ENCODE measurements around the gene FAM241B. TPM values are rescaled to one million over a fixed set of nuclear protein-coding genes. Genes with fewer than 3 reads are reported as not detected.

Gene FAM241B
- total RNA-seq, 1 donor from 2014 or later: 2.6 TPM

DNA sequence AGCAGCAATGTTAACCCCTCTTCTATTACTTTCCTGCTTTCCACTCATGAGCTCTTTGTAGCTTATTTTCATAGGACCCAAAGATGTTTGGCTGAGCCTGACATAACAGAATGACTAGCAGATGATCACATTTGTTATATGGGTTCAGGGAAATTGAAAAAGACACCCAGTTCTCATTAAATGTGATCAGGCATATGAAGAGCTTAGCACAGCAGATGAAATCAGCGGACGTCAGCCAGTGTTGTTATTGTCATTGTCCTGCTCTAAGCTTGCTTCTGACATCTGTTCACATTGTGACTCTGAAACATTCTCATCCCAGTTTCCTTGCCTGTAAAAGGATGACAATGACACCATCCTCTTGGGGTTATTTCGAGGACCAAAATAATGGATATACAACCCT, 43.5 kb downstream of the FAM241B start:
- Mint-ChIP-seq H3K4me3 (no peak overlapping the region), H3K27me3 (ENCODE audit: insufficient read depth, low read depth) (peaks cover 6% of the 10 kb centered on the region), H3K4me1 (peaks cover 17% of the 10 kb centered on the region), H3K36me3 (no peaks in the 10 kb centered on the region), H3K9me3 (peaks cover 5% of the 10 kb centered on the region), H3K27ac (no peak overlapping the region)
- H3K9me3 ChIP-seq (ENCODE audit: low read depth): no peaks in the 10 kb centered on the region
- no peak overlapping the region for H3K27ac ChIP-seq
- H3F3A ChIP-seq (ENCODE audit: low read depth): no peaks in the 10 kb centered on the region
- no peaks in the 10 kb centered on the region for H3K36me3 ChIP-seq
- TF ChIP-seq, protein P1, sequence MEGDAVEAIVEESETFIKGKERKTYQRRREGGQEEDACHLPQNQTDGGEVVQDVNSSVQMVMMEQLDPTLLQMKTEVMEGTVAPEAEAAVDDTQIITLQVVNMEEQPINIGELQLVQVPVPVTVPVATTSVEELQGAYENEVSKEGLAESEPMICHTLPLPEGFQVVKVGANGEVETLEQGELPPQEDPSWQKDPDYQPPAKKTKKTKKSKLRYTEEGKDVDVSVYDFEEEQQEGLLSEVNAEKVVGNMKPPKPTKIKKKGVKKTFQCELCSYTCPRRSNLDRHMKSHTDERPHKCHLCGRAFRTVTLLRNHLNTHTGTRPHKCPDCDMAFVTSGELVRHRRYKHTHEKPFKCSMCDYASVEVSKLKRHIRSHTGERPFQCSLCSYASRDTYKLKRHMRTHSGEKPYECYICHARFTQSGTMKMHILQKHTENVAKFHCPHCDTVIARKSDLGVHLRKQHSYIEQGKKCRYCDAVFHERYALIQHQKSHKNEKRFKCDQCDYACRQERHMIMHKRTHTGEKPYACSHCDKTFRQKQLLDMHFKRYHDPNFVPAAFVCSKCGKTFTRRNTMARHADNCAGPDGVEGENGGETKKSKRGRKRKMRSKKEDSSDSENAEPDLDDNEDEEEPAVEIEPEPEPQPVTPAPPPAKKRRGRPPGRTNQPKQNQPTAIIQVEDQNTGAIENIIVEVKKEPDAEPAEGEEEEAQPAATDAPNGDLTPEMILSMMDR (IDR thresholded peaks at IDR 0.05): no peak
- TF ChIP-seq EZH2 (IDR thresholded peaks at IDR 0.05) (no peak), EZH2phosphoT487 (IDR thresholded peaks at IDR 0.05) (no peak)
- no peaks in the 10 kb centered on the region for H3K27me3 ChIP-seq
- H3K79me2 ChIP-seq (ENCODE audit: low read depth): no peaks in the 10 kb centered on the region
- H4K20me1 ChIP-seq (ENCODE audit: low read depth): no peaks in the 10 kb centered on the region
- H2AFZ ChIP-seq (replicated peaks): no peak overlapping the region
- H3K4me2 ChIP-seq: no peak overlapping the region
- H3K4me3 ChIP-seq: no peak overlapping the region
- no peak overlapping the region for H3K9ac ChIP-seq
- H3K4me1 ChIP-seq: peaks cover 15% of the 10 kb centered on the region
- DNase-seq (ENCODE audit: low spot score): no peak

DNA sequence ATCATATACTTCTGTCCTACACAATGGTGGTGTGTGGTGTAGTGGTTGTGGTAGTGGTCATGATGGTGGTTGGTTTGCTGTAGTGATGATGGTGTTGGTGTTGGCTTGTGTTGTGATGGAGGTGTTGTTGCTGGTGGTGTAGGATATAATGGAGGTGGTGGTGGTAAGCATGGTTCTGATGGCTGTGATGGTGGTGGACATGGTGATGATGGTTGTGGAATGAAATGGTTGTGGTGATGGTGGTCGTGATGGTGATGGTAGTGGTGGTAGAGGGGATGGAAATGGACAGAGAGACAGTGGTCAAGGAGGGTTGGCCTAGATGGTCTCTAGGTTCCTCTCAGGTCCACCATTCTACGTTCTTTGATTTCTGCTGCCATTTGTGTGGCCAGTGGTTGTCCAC, 44.7 kb downstream of the FAM241B start:
- H3K9me3 ChIP-seq (ENCODE audit: low read depth): no peaks in the 10 kb centered on the region
- H3K4me3 ChIP-seq: no peak overlapping the region
- no peaks in the 10 kb centered on the region for H3K27me3 ChIP-seq
- Mint-ChIP-seq H3K27ac (no peak overlapping the region), H3K9me3 (peaks cover 2% of the 10 kb centered on the region), H3K4me3 (no peak overlapping the region), H3K27me3 (ENCODE audit: insufficient read depth, low read depth) (peaks cover 8% of the 10 kb centered on the region), H3K4me1 (peaks cover 5% of the 10 kb centered on the region), H3K36me3 (no peaks in the 10 kb centered on the region)
- no peaks in the 10 kb centered on the region for H3K36me3 ChIP-seq
- DNase-seq (ENCODE audit: low spot score): no peak
- H3K79me2 ChIP-seq (ENCODE audit: low read depth): no peaks in the 10 kb centered on the region
- no peak for TF ChIP-seq EZH2 (IDR thresholded peaks at IDR 0.05)
- TF ChIP-seq EZH2phosphoT487 (IDR thresholded peaks at IDR 0.05): no peak
- TF ChIP-seq, protein P1 (IDR thresholded peaks at IDR 0.05): no peak
- no peak overlapping the region for H3K4me2 ChIP-seq
- no peaks in the 10 kb centered on the region for H3F3A ChIP-seq (ENCODE audit: low read depth)
- no peak overlapping the region for H3K9ac ChIP-seq
- H3K4me1 ChIP-seq: peaks cover 10% of the 10 kb centered on the region
- H2AFZ ChIP-seq (replicated peaks): no peak overlapping the region
- H3K27ac ChIP-seq: no peak overlapping the region
- no peaks in the 10 kb centered on the region for H4K20me1 ChIP-seq (ENCODE audit: low read depth)

DNA sequence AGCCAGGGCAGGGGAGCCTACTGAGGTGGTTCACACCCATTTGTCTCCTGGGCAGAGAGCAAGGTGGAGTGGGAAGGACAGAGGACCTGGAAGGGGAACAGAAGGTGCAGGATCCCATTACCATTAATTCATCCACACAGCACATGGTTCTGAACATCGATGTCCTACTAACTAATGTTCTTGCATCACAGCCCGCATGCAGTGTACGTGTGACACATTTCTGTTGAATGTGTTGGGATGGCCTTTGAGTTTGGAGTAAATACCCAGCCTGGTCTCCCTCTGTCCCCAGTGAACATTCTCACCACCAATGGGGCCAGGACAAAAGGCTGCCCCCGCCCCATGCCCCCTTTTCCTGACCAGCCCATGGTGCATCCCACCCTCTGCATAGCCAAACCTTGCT, 46.3 kb downstream of the FAM241B start:
- H3K36me3 Mint-ChIP-seq: no peaks in the 10 kb centered on the region
- TF ChIP-seq EZH2phosphoT487 (IDR thresholded peaks at IDR 0.05) (no peak), EZH2 (IDR thresholded peaks at IDR 0.05) (no peak)
- TF ChIP-seq, protein P1 (IDR thresholded peaks at IDR 0.05): no peak

More for the DNA sequence above, 46.3 kb downstream of the FAM241B start:
- DNase-seq (ENCODE audit: low spot score): no peak
- no peaks in the 10 kb centered on the region for H3K79me2 ChIP-seq (ENCODE audit: low read depth)
- H3K9me3 ChIP-seq (ENCODE audit: low read depth): no peaks in the 10 kb centered on the region
- H2AFZ ChIP-seq (replicated peaks): no peak overlapping the region
- peaks cover 9% of the 10 kb centered on the region for H3K4me1 ChIP-seq
- no peak overlapping the region for H3K4me3 ChIP-seq
- Mint-ChIP-seq H3K27me3 (ENCODE audit: insufficient read depth, low read depth) (peaks cover 8% of the 10 kb centered on the region), H3K9me3 (peaks cover 2% of the 10 kb centered on the region), H3K4me1 (no peaks in the 10 kb centered on the region), H3K27ac (no peak overlapping the region), H3K4me3 (no peak overlapping the region)
- H3K36me3 ChIP-seq: no peaks in the 10 kb centered on the region
- H3K9ac ChIP-seq: no peak overlapping the region
- H3K27me3 ChIP-seq: no peaks in the 10 kb centered on the region
- H3F3A ChIP-seq (ENCODE audit: low read depth): no peaks in the 10 kb centered on the region
- no peak overlapping the region for H3K4me2 ChIP-seq
- H3K27ac ChIP-seq: no peak overlapping the region
- no peaks in the 10 kb centered on the region for H4K20me1 ChIP-seq (ENCODE audit: low read depth)
